Transverse colon (tissue), 4 donors: ENCODE measurements around the gene SLC35A4.

ENCODE experiments used
- POLR2A ChIP-seq: fragments of 450-650 bp; IDR thresholded peaks from one replicate; pipeline ENCODE4 v1.6.1; 2016; ENCODE audit warnings: antibody characterized with exemption, mild to moderate bottlenecking, moderate library complexity
- POLR2AphosphoS5 ChIP-seq, 3 donors: sonication (generic); formaldehyde crosslinking; IDR thresholded peaks; one replicate each; pipeline ENCODE4 v1.6.1; 2016; ENCODE audit warnings: antibody characterized with exemption in 3 of 3
- TF ChIP-seq, protein P1 (sequence below), 5 experiments: fragments of 200-600 bp in 3 of 5; fragments of 450-650 bp in 2 of 5; sonication (generic) in 3 of 5; IDR thresholded peaks; 1 replicate in 2 of 5; 2 replicates in 3 of 5; pipeline ENCODE4 v1.5.1; 2016 to 2017; ENCODE audit warnings: antibody characterized with exemption in 5 of 5, inconsistent platforms in 3 of 5, mild to moderate bottlenecking in 2 of 5, moderate library complexity in 1 of 5

DNA sequence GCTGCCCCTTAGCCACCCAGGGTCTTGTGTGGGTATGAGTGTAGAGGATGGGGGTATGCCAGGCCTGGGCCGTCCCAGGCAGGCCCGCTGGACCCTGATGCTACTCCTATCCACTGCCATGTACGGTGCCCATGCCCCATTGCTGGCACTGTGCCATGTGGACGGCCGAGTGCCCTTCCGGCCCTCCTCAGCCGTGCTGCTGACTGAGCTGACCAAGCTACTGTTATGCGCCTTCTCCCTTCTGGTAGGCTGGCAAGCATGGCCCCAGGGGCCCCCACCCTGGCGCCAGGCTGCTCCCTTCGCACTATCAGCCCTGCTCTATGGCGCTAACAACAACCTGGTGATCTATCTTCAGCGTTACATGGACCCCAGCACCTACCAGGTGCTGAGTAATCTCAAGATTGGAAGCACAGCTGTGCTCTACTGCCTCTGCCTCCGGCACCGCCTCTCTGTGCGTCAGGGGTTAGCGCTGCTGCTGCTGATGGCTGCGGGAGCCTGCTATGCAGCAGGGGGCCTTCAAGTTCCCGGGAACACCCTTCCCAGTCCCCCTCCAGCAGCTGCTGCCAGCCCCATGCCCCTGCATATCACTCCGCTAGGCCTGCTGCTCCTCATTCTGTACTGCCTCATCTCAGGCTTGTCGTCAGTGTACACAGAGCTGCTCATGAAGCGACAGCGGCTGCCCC, 2.6 kb downstream of the SLC35A4 start:
- TF ChIP-seq, protein P1, sequence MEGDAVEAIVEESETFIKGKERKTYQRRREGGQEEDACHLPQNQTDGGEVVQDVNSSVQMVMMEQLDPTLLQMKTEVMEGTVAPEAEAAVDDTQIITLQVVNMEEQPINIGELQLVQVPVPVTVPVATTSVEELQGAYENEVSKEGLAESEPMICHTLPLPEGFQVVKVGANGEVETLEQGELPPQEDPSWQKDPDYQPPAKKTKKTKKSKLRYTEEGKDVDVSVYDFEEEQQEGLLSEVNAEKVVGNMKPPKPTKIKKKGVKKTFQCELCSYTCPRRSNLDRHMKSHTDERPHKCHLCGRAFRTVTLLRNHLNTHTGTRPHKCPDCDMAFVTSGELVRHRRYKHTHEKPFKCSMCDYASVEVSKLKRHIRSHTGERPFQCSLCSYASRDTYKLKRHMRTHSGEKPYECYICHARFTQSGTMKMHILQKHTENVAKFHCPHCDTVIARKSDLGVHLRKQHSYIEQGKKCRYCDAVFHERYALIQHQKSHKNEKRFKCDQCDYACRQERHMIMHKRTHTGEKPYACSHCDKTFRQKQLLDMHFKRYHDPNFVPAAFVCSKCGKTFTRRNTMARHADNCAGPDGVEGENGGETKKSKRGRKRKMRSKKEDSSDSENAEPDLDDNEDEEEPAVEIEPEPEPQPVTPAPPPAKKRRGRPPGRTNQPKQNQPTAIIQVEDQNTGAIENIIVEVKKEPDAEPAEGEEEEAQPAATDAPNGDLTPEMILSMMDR (IDR thresholded peaks at IDR 0.05) = no peak
- TF ChIP-seq POLR2AphosphoS5 (IDR thresholded peaks at IDR 0.05) = no peak
- no peak for TF ChIP-seq POLR2A
